ENCODE results near the gene RMND5B.
"Not testable (repeated sequence)": the region's sequence is repeated elsewhere in the genome, so short reads cannot be mapped to it uniquely, and the experiment has no call there.

The RMND5B gene

DNA sequence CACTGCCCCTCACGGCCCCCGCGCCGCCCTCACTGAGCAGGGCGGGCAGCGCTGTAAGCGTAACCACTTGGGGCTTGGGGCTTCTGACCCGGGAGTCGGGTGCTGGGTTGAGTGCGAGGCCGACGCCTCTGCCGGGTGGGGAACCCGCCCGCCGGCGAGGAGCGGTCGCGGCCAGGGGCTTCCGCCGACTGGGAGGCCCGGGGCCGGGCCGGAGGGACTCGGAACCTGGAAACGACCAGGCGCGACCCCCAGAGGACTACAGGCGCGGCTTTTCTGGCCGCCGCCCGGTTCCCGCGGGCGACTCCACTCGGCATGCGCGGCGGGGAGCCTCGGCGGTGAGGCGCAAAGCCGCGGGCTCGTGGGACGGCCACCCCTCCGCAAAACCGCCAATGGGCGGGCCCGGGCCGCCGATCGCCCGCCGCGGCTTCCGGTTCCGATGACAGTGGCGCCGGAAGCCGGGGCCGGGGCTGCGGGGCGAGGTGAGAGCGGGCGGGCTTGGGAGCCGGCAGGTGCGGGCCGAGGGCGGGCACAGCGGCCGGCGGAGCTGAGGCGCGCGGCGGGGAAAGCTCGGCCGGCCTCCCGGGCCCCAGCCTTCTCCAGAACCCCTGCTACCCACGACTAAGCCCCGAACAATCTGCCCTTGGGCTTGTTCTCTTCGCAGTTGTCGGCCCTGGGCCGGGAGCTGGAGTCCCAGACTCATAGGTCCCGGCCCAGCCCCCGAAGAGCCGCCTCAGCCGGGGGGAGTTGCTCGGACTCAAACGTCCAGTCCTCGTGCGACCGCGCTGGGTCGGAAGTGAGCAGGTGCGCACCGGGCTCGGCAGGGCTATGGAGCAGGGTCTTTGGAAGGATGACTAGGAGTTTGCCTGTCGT, at the start of gene RMND5B:
Gene RMND5B, plus strand, starts transcription at position 439 of the 870 bp plus-strand sequence. CDS start 7,106 bp downstream, outside the sequence.
- peak; percentile 88 for DNase-seq (ENCODE audit: low spot score)

GRCh38 chr5:178081571-178082243, 49.1 kb upstream of the RMND5B start:
- no peak for DNase-seq (ENCODE audit: low spot score)

GRCh38 chr5:178083922-178084321, 46.9 kb upstream of the RMND5B start:
- no peak for DNase-seq (ENCODE audit: low spot score)

DNA sequence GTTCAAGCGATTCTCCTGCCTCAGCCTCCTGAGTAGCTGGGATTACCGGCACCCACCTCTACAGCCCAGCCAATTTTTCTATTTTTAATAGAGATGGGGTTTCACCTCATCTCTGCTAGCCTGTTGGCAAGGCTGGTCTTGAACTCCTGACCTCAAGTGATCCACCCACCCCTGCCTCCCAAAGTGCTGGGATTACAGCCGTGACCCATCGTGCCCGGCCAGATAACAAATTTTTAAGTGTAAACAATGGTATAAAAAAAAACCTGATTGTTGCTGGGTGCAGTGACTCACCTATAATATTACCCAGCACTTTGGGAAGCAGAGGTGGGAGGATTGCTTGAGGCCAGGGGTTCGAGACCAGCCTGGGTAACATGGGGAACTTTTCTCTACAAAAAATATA, 45.5 kb upstream of the RMND5B start:
- DNase-seq (ENCODE audit: low spot score) = no peak

GRCh38 chr5:178086266-178086665, 44.5 kb upstream of the RMND5B start:
- no peak for DNase-seq (ENCODE audit: low spot score)

GRCh38 chr5:178087199-178087598, 43.6 kb upstream of the RMND5B start:
- DNase-seq (ENCODE audit: low spot score) = not testable (repeated sequence)

DNA sequence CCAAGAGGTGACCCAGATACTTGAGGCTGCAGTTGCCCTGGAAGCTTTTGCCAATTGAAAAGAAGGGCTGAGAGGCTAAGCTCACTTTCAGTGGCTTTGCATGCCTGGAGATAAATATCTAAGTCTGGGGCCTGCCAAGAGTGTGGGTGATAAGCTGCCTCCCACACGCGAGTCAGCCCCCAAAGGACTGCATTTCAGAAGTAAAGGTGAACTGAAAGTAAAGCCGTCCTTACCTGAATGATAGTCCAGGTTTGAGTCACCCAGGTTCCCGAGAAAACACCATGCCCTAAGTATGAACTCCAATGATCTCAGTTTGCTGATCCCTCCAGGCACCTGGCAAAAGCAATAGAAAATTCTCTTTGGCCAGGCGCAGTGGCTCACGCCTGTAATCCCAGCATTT, 40.0 kb upstream of the RMND5B start:
- no peak for DNase-seq (ENCODE audit: low spot score)

GRCh38 chr5:178093134-178093533, 37.7 kb upstream of the RMND5B start:
- no peak for DNase-seq (ENCODE audit: low spot score)

GRCh38 chr5:178094345-178094744, 36.5 kb upstream of the RMND5B start:
- no peak for DNase-seq (ENCODE audit: low spot score)

GRCh38 chr5:178098685-178099084, 32.1 kb upstream of the RMND5B start:
- DNase-seq (ENCODE audit: low spot score) = no peak

DNA sequence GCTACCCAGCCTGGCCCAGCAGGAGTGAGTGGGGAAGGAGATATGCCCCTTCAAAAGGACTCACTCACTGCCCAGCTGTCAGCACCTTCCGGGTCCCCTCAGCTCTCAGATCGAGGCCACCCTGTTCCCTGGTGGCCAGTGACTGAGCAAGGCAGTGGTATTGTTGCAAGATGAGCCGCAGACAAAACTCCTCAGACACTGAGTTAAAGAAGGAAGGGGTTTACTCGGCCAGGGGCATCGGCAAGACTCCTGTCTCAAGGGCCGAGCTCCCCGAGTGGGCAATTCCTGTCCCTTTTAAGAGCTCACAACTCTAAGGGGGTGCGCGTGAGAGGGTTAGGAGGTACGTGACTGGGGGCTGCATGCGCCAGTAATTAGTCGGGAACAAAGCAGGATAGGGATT, 27.2 kb upstream of the RMND5B start:
- DNase-seq (ENCODE audit: low spot score) = no peak

- DNase-seq (ENCODE audit: low spot score) = no peak
Measured at GRCh38 chr5:178104492-178104891, 26.3 kb upstream of the RMND5B start.

GRCh38 chr5:178106086-178106485, 24.7 kb upstream of the RMND5B start:
- DNase-seq (ENCODE audit: low spot score) = no peak

DNA sequence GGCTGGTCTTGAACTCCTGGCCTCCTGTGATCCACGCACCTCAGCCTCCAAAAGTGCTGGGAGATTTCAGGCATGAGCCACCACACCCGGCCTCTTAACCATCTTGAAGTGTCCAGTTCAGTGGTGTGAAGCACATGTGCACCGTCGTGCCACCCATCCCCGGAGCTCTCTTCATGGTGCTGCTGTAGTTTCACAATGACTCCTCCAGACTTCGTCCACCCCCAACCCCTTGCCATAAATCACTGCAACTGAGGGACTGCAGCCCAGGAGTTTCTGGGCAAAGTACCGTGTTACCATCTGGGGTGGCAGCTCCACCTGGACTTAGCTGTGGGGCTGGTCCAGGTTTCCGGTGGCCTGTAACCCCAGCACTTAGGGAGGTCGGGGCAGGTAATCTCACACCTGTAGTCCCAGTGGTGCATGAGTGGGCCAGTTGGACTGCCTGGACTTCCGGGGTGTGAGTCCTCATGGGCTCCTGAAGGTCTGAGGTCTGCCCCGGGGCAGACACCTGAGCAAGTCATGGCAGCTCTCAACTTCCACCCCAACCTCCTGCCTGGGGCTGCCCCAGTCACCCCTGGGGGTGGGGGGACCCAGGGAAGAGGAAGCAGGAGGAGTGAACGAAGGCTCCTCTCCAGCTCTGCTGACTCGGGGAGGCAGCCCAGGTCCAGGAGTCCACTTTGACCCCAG, 24.1 kb upstream of the RMND5B start:
- DNase-seq (ENCODE audit: low spot score) = peak; percentile 3

DNA sequence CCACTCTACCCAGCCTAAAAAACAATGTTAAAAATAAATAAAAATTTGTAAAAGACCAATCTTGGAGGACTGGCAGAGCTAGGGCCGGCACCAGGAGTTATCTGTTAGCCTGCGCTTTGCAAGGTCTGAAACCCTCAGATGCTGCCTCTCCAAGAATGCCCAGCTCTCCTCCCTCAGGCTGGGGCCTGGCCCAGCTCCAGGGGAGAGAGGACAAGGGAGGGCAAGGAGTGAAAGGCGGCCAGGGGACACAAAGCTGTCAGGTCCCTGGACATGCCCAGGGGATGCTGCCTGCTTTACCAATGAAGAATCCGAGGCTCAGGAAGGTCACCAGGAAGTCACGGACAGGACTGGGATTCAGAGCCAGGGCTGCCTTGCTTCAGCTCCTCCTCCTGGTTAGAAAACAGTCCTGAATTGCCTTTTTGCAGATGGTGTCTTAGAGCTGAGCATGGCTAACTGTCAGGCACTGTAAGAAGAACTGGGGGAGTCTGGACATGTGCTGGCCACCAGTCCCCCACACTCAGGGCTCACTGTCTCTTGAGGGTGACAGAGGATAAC, 23.0 kb upstream of the RMND5B start:
- DNase-seq (ENCODE audit: low spot score) = peak; percentile 22

- DNase-seq (ENCODE audit: low spot score) = peak; percentile 6
Measured at GRCh38 chr5:178108446-178108845, 22.4 kb upstream of the RMND5B start.

- DNase-seq (ENCODE audit: low spot score) = peak; percentile 6
Measured at GRCh38 chr5:178108966-178109365, 21.8 kb upstream of the RMND5B start.

- peak; percentile 5 for DNase-seq (ENCODE audit: low spot score)
Measured at GRCh38 chr5:178110511-178110910, 20.3 kb upstream of the RMND5B start.

DNA sequence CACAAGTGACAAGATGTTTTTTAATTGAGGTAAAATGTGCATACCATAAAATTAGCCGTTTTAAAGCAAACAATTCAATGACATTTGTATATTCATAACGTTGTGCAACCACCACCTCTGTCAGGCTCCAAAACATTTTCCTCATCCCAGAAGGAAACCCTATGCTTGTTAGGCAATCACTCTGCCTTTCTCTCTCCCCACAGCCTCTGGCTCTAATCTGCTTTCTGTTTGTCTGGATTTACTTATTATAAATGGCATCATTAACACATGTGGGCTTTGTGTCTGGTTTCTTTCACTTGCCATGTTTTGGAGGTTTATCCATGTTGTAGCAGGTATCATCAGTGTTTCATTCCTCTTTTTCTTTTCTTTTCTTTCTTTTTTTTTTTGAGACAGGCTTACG, 18.9 kb upstream of the RMND5B start:
- DNase-seq (ENCODE audit: low spot score) = no peak

- DNase-seq (ENCODE audit: low spot score) = no peak
Measured at GRCh38 chr5:178112545-178112944, 18.3 kb upstream of the RMND5B start.

GRCh38 chr5:178113141-178113787, 17.6 kb upstream of the RMND5B start, which contains the start of gene N4BP3:
TSS of gene N4BP3 (plus strand) at chr5:178113532. CDS start at chr5:178119584, 6,052 bp downstream.
- DNase-seq (ENCODE audit: low spot score) = no peak

DNA sequence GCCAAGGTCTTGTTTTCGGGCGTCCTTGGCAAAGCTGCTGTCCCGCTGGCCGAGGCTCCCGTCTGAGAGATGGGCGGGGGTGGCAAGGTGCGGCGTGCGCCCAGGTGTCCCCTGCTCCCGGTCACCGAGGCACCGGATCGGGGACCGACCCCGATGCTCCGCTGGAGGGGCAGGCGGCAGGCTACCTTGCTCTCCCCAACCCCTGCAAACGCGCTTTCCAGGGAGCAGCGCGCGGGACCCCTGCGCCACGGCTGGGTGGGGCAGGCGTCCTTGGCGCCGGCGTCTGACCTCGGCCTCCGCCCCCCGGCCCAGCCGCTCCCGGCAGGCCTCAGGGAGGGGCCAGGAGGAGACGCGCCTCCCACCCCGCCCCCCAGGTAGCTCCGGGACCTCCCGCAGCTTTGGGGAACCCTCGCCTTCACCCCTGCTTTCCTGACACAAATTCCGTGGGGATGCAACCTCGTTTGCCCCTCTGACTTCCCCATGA, 16.9 kb upstream of the RMND5B start:
- DNase-seq (ENCODE audit: low spot score) = no peak

Data from hepatic stellate cell (primary cell).